Caco-2 (cell line): ENCODE measurements around the gene IDE. TPM values are rescaled to one million over a fixed set of nuclear protein-coding genes. Genes with fewer than 3 reads are reported as not detected.
"Not testable (repeated sequence)": the region's sequence is repeated elsewhere in the genome, so short reads cannot be mapped to it uniquely, and the experiment has no call there.

ENCODE experiments used
- BruUV-seq: library from RNA; stranded (reverse); fragments of 400-500 nt; replicated peaks from 2 replicates; lab custom pipeline; 2021; lab: Mats Ljungman, UMichigan
- CTCF ChIA-PET: fragments of 300-600 bp; sonication (Branson Sonifier 250); formaldehyde crosslinking; loops from one replicate; lab custom pipeline; 2022; ENCODE audit warnings: antibody characterized with exemption; lab: Charles Lee
- POLR2A ChIA-PET: fragments of 300-600 bp; sonication (Branson Sonifier 250); formaldehyde crosslinking; loops from one replicate; lab custom pipeline; 2022; ENCODE audit warnings: antibody characterized with exemption; lab: Charles Lee
- DNase-seq, 2 experiments: peaks; one replicate each; pipeline versions ENCODE4 v3.0.0 to v3.0.0-alpha.2; 2020 to 2022
- H3K27me3 ChIP-seq: replicated peaks from 2 replicates; pipeline ENCODE4 v1.6.0; 2011; ENCODE audit warnings: low read length; ENCODE audit not compliant: control insufficient read depth, insufficient read depth
- H3K36me3 ChIP-seq: 2 replicates; pipeline ENCODE4 v1.5.1; 2011; ENCODE audit warnings: low read length; ENCODE audit not compliant: control insufficient read depth, insufficient read depth
- H3K4me1 ChIP-seq: fragments of 250-450 bp; sonication (Bioruptor Pico); 2 replicates; pipeline ENCODE4 v1.5.1; 2020; ENCODE audit warnings: mild to moderate bottlenecking
- H3K4me3 ChIP-seq: 2 replicates; pipeline ENCODE4 v1.5.1; 2011; ENCODE audit warnings: low read depth, mild to moderate bottlenecking, control low read depth, low read length
- H3K9me3 ChIP-seq: fragments of 250-450 bp; sonication (Bioruptor Pico); 2 replicates; pipeline ENCODE4 v1.5.1; 2020; ENCODE audit warnings: mild to moderate bottlenecking, moderate library complexity
- H3K27ac Mint-ChIP-seq: one replicate; pipeline ENCODE4 v1.8.0; 2022; ENCODE audit warnings: mixed read lengths; ENCODE audit not compliant: unreplicated experiment
- H3K27me3 Mint-ChIP-seq: one replicate; pipeline ENCODE4 v1.8.0; 2022; ENCODE audit warnings: mixed read lengths; ENCODE audit not compliant: insufficient read depth, unreplicated experiment
- H3K36me3 Mint-ChIP-seq: one replicate; pipeline ENCODE4 v1.8.0; 2022; ENCODE audit warnings: mild to moderate bottlenecking, mixed read lengths; ENCODE audit not compliant: insufficient read depth, unreplicated experiment
- H3K4me1 Mint-ChIP-seq: one replicate; pipeline ENCODE4 v1.8.0; 2022; ENCODE audit warnings: low read depth, mixed read lengths; ENCODE audit not compliant: unreplicated experiment
- H3K4me3 Mint-ChIP-seq: one replicate; pipeline ENCODE4 v1.8.0; 2022; ENCODE audit warnings: mild to moderate bottlenecking, moderate library complexity, mixed read lengths; ENCODE audit not compliant: unreplicated experiment
- H3K9me3 Mint-ChIP-seq: one replicate; pipeline ENCODE4 v1.8.0; 2022; ENCODE audit warnings: mixed read lengths; ENCODE audit not compliant: unreplicated experiment
- CTCF ChIP-seq, 2 experiments: fragments of 200-600 bp in 1 of 2; IDR thresholded peaks; 1 replicate in 1 of 2; 2 replicates in 1 of 2; pipeline versions ENCODE4 v1.5.1 to v1.8.0; 2011 to 2022; ENCODE audit warnings: antibody characterized with exemption in 1 of 2, control low read depth in 1 of 2, inconsistent platforms in 1 of 2, low read depth in 1 of 2, low read length in 1 of 2, mild to moderate bottlenecking in 1 of 2, moderate library complexity in 1 of 2; ENCODE audit not compliant: insufficient read depth in 1 of 2, severe bottlenecking in 1 of 2, unreplicated experiment in 1 of 2
- intact Hi-C: fragments of 100-400 bp; cut with micrococcal nuclease; formaldehyde crosslinking; loops from one replicate; pipeline ENCODE4 v1.10.0; 2022; ENCODE audit not compliant: unreplicated experiment
- total RNA-seq: library from RNA; stranded (reverse); gene quantifications from 2 replicates; pipeline ENCODE4 v1.2.3, GENCODE V29; 2022

The IDE gene
- total RNA-seq, 1 experiment from 2014 or later: 85.5 TPM

- no peaks in the 10 kb centered on the region for H3K27me3 Mint-ChIP-seq
- DNase-seq: no peak
- H3K4me1 Mint-ChIP-seq: no peaks in the 10 kb centered on the region
- no peaks in the 10 kb centered on the region for H3K9me3 ChIP-seq
- BruUV-seq: no TSS peak
- no peaks in the 10 kb centered on the region for H3K27me3 ChIP-seq
- H3K4me1 ChIP-seq: no peaks in the 10 kb centered on the region
- no peak for TF ChIP-seq CTCF (IDR thresholded peaks at IDR 0.05; ENCODE audit: insufficient read depth in 1 of 2, low read depth in 1 of 2, low read length in 1 of 2, severe bottlenecking in 1 of 2, unreplicated experiment in 1 of 2)
- no peak overlapping the region for H3K27ac Mint-ChIP-seq
- no peaks in the 10 kb centered on the region for H3K36me3 Mint-ChIP-seq
- intact Hi-C loops: loop anchor here (10.0 kb wide), 1 partner anchor 72 kb away; no protein-coding TSS in a partner anchor
- H3K4me3 ChIP-seq: no peak overlapping the region
- no peaks in the 10 kb centered on the region for H3K36me3 ChIP-seq
- POLR2A ChIA-PET: interaction anchor here (0.7 kb wide), 1 partner anchor 450 kb away, joined by 4 read pairs; no protein-coding TSS in a partner anchor
- CTCF ChIA-PET: interaction anchor here (0.6 kb wide), 4 partner anchors 146 to 678 kb away, joined by 3 to 6 read pairs (median 4); no protein-coding TSS in a partner anchor
- H3K9me3 Mint-ChIP-seq: no peaks in the 10 kb centered on the region
- no peak overlapping the region for H3K4me3 Mint-ChIP-seq
These were observed 137.3 kb downstream of the IDE start for GRCh38 chr10:92436611-92437010.

- H3K27me3 Mint-ChIP-seq, H3K9me3 Mint-ChIP-seq, H3K4me1 Mint-ChIP-seq, H3K36me3 ChIP-seq, H3K9me3 ChIP-seq, BruUV-seq, H3K4me3 ChIP-seq, H3K27ac Mint-ChIP-seq, H3K4me1 ChIP-seq, H3K4me3 Mint-ChIP-seq, H3K36me3 Mint-ChIP-seq, DNase-seq, H3K27me3 ChIP-seq: not testable (repeated sequence)
- ChIA-PET CTCF (interaction anchor here (0.5 to 0.6 kb wide), 5 partner anchors 146 to 677 kb away, joined by 3 to 6 read pairs (median 3); no protein-coding TSS in a partner anchor), POLR2A (interaction anchor here (0.7 kb wide), 1 partner anchor 450 kb away, joined by 4 read pairs; no protein-coding TSS in a partner anchor)
- intact Hi-C loops: loop anchor here (10.0 kb wide), 1 partner anchor 71 kb away; no protein-coding TSS in a partner anchor
These were observed 137.8 kb downstream of the IDE start for GRCh38 chr10:92436065-92436464.

GRCh38 chr10:92434385-92434784, 139.5 kb downstream of the IDE start:
- intact Hi-C loops: loop anchor here (2.0 to 10.0 kb wide), 2 partner anchors 70 to 578 kb away; no protein-coding TSS in a partner anchor

More at GRCh38 chr10:92434385-92434784, 139.5 kb downstream of the IDE start:
- no peak for DNase-seq
- BruUV-seq: no TSS peak
- ChIA-PET CTCF (interaction anchor here (0.7 to 0.8 kb wide), 4 partner anchors 29 to 1258 kb away, joined by 3 to 6 read pairs (median 4); no protein-coding TSS in a partner anchor), POLR2A (no interaction called here)
- H3K4me3 Mint-ChIP-seq: no peak overlapping the region
- Histone ChIP-seq H3K36me3 (no peaks in the 10 kb centered on the region), H3K4me1 (no peaks in the 10 kb centered on the region), H3K27me3 (no peaks in the 10 kb centered on the region), H3K9me3 (no peaks in the 10 kb centered on the region), H3K4me3 (no peak overlapping the region)
- no peaks in the 10 kb centered on the region for H3K36me3 Mint-ChIP-seq
- H3K27me3 Mint-ChIP-seq: no peaks in the 10 kb centered on the region
- H3K27ac Mint-ChIP-seq: no peak overlapping the region
- no peaks in the 10 kb centered on the region for H3K4me1 Mint-ChIP-seq
- TF ChIP-seq CTCF (IDR thresholded peaks at IDR 0.05; ENCODE audit: insufficient read depth in 1 of 2, low read depth in 1 of 2, low read length in 1 of 2, severe bottlenecking in 1 of 2, unreplicated experiment in 1 of 2): no peak
- H3K9me3 Mint-ChIP-seq: no peaks in the 10 kb centered on the region
